IPS-18a (cell line): ENCODE results near the gene EHBP1L1.

Source experiments
- H3K27ac ChIP-seq: one replicate; pipeline ENCODE4 v1.5.1; 2013; ENCODE audit warnings: low read length
- H3K27me3 ChIP-seq: one replicate; pipeline ENCODE4 v1.6.1; 2013; ENCODE audit warnings: mild to moderate bottlenecking, low read length; ENCODE audit not compliant: control insufficient read depth, insufficient read depth
- H3K36me3 ChIP-seq: one replicate; pipeline ENCODE4 v1.6.1; 2013; ENCODE audit warnings: low read depth, low read length; ENCODE audit not compliant: control insufficient read depth
- H3K4me1 ChIP-seq: one replicate; pipeline ENCODE4 v1.6.1; 2013; ENCODE audit warnings: low read depth, low read length; ENCODE audit not compliant: control insufficient read depth
- H3K4me3 ChIP-seq: one replicate; pipeline ENCODE4 v1.5.1; 2013; ENCODE audit warnings: low read length
- H3K9ac ChIP-seq: one replicate; pipeline ENCODE4 v1.6.1; 2013; ENCODE audit warnings: mild to moderate bottlenecking, low read length, moderate library complexity
- H3K9me3 ChIP-seq: one replicate; pipeline ENCODE4 v1.6.1; 2013; ENCODE audit warnings: low read depth, low read length; ENCODE audit not compliant: control insufficient read depth

Gene EHBP1L1

DNA sequence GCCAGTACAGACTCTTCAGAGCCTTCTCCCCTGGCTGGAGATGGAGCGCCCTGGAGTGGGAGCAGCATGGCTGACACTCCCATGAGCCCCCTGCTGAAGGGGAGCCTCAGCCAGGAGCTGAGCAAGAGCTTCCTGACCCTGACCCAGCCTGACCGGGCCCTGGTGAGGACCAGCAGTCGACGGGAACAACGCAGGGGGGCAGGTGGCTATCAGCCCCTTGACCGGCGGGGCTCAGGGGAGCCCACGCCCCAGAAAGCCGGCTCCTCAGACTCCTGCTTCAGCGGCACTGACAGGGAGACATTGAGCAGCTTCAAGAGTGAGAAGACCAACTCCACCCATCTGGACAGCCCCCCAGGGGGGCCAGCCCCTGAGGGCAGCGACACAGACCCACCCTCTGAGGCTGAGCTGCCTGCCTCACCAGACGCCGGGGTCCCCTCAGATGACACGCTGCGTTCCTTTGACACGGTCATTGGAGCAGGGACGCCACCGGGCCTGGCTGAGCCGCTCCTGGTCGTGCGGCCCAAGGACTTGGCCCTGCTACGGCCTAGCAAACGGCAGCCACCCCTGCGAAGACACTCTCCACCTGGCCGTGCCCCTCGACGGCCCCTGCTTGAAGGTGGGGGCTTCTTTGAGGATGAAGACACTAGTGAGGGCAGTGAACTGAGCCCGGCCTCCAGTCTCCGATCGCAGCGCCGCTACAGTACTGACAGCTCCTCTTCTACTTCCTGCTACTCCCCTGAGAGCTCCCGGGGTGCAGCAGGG is 42.3 kb downstream of the EHBP1L1 start:
- peaks cover 35% of the 10 kb centered on the region for H3K36me3 ChIP-seq
- H3K27ac ChIP-seq, result no peak overlapping the region
- no peaks in the 10 kb centered on the region for H3K4me1 ChIP-seq
- H3K9me3 ChIP-seq, result no peaks in the 10 kb centered on the region
- H3K9ac ChIP-seq, result no peak overlapping the region
- H3K4me3 ChIP-seq, result no peak overlapping the region
- no peaks in the 10 kb centered on the region for H3K27me3 ChIP-seq

DNA sequence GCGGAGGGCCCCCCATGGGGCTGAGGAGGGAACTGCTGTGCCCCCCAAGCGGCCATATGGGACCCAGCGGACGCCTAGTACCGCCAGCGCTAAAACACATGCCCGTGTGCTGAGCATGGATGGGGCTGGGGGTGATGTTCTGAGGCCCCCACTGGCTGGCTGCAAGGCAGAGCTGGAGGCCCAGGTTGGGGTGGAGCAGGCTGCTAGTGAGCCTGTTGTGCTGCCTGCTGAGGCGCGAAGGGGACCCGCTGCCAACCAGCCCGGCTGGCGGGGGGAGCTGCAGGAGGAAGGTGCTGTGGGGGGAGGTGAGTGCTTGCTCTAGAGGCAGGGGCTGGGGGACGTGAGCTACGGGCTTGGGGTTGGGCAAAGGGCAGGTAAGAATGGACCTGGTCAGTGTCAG is 42.9 kb downstream of the EHBP1L1 start:
- H3K36me3 ChIP-seq, result peaks cover 35% of the 10 kb centered on the region
- H3K27me3 ChIP-seq, result no peaks in the 10 kb centered on the region
- H3K9me3 ChIP-seq, result no peaks in the 10 kb centered on the region
- no peak overlapping the region for H3K9ac ChIP-seq
- no peak overlapping the region for H3K27ac ChIP-seq
- no peaks in the 10 kb centered on the region for H3K4me1 ChIP-seq
- H3K4me3 ChIP-seq, result no peak overlapping the region

DNA sequence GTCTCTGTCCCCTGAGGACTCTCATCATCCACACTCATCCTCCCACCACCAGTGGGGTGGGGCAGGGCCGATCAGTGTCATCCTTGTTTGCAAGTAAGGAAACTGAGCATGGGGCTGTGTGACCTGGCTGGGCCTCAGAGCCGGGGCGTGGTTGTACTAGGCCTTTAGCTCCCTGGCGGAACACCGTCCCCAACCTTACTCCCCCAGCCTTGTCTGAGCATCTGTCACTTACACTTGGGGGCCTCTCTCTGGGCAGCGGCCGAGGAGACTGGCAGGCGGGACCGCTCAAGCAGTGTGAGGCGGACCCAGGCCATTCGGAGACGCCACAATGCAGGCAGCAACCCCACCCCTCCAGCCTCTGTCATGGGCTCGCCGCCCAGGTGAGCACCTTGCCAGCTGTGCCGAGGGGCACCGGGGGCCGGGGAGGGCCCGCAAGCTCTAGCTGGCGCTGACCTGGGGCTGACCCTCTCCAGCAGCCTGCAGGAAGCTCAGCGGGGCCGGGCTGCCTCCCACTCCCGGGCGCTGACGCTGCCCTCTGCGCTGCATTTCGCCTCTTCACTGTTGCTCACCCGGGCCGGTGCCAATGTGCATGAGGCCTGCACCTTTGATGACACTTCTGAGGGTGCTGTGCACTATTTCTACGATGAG is 43.6 kb downstream of the EHBP1L1 start:
- Histone ChIP-seq H3K9ac (no peak overlapping the region), H3K9me3 (no peaks in the 10 kb centered on the region), H3K4me1 (no peaks in the 10 kb centered on the region), H3K27ac (no peak overlapping the region), H3K27me3 (no peaks in the 10 kb centered on the region), H3K36me3 (peaks cover 35% of the 10 kb centered on the region), H3K4me3 (no peak overlapping the region)

DNA sequence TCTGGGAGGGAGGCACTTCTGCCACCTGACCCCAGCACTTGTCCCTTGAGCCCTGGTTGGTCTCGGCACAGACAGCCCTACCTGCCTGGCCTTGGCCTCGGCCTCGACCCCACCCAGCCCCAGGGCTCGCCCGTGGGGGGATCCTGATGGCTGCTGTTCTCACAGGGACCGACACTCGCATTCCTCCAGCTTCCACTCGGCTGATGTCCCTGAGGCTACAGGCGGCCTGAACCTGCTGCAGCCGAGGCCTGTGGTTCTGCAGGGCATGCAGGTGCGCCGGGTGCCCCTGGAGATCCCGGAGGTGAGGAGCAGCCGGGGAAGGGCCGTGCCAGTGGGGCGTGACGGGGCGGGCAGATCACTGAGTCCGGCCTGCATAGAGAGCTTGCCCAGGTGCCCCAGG is 44.8 kb downstream of the EHBP1L1 start:
- peaks cover 41% of the 10 kb centered on the region for H3K36me3 ChIP-seq
- H3K4me1 ChIP-seq, result no peaks in the 10 kb centered on the region
- no peak overlapping the region for H3K4me3 ChIP-seq
- H3K9me3 ChIP-seq, result no peaks in the 10 kb centered on the region
- no peaks in the 10 kb centered on the region for H3K27me3 ChIP-seq
- H3K27ac ChIP-seq, result no peak overlapping the region
- no peak overlapping the region for H3K9ac ChIP-seq

DNA sequence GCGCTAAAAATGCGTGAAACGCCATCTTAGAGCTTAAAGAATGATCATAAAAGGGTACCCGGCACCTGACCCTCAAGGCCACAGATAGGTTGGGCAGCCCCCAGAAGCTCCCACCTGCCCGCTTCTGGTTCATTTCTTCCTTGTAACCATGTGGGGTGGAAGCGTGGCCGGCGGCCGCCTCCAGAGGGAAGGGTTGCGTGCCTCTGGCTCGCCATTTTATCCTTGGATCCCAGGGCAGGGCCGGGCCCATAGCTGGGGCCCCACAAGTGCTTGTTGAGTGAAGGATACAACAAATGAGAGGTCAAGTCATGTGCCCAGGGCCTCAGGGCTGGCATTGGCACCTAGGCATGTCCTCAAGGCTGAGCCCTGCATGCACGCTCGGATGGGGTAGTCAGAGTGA is 45.6 kb downstream of the EHBP1L1 start:
- Histone ChIP-seq H3K9ac (no peak overlapping the region), H3K27me3 (no peaks in the 10 kb centered on the region), H3K36me3 (peaks cover 49% of the 10 kb centered on the region), H3K27ac (no peak overlapping the region), H3K9me3 (no peaks in the 10 kb centered on the region), H3K4me1 (no peaks in the 10 kb centered on the region), H3K4me3 (no peak overlapping the region)

DNA sequence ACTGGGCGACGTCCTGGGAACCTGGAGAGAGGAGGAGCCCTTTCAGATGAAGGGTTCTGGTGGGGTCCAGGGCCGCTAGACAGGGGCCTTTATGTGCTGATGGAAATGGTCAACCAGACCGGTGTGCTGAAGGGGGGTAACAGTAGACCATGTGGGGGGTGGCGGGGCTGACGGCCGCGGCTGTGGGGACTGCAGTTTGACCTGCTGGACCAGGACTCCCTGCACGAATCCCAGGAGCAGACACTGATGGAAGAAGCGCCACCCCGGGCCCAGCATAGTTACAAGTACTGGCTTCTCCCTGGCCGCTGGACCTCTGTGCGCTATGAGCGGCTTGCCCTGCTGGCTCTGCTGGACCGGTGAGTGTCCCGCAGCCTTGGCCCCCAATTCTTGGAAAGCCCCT is 46.2 kb downstream of the EHBP1L1 start:
- Histone ChIP-seq H3K27me3 (no peaks in the 10 kb centered on the region), H3K36me3 (peaks cover 54% of the 10 kb centered on the region), H3K27ac (no peak overlapping the region), H3K4me1 (no peaks in the 10 kb centered on the region), H3K4me3 (no peak overlapping the region), H3K9me3 (no peaks in the 10 kb centered on the region), H3K9ac (no peak overlapping the region)

DNA sequence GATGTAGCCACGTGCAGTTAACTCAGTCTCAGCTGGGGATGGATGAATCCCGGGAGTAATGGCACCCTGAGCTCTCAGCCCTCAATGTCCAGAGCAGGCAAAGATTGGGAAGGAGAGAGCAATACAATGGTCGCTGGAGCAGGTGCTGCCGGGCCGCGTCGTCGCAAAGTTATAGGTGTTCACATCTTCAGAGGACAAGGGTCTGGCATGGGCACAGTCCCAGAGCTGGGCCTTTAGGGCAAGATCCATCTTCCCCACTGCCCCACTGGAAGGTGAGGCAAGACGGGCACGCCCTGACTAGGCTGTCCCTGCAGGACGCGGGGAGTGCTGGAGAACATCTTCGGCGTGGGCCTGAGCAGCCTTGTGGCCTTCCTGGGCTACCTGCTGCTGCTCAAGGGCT is 47.3 kb downstream of the EHBP1L1 start:
- peaks cover 57% of the 10 kb centered on the region for H3K36me3 ChIP-seq

DNA sequence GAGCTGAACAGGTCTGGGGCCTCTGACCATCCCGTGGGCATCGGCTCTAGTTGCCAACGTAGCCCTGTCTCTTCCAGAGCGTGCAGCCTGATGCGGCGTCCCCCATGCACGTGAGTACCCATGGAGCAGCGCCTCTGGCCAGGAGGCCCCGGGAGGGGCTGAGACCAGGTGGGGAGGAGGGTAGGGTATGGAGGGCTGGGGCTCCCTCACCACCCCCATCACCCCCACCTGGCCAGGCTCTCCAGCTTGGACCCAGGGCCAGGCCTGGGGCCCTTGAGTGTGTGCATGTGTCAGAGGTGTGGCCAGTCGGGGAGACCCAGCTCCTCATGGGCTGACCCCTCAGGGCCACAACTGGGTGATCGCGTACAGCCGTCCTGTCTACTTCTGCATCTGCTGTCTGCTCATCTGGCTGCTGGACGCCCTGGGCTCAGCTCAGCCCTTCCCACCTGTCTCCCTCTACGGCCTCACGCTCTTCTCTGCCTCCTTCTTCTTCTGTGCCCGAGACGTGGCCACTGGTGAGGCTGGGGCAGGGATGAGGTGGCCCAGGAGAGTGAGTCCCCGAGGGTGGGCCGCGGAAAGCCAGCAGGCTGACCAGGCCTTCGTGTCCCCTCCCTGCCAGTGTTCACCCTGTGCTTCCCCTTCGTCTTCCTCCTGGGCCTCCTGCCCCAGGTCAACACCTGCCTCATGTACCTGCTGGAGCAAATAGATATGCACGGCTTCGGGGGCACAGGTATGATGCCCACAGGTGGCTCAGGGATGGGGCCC is 48.2 kb downstream of the EHBP1L1 start:
- H3K9ac ChIP-seq, result no peak overlapping the region
- no peaks in the 10 kb centered on the region for H3K4me1 ChIP-seq
- no peaks in the 10 kb centered on the region for H3K9me3 ChIP-seq
- peaks cover 54% of the 10 kb centered on the region for H3K36me3 ChIP-seq
- no peak overlapping the region for H3K27ac ChIP-seq
- H3K4me3 ChIP-seq, result no peak overlapping the region
- H3K27me3 ChIP-seq, result no peaks in the 10 kb centered on the region

More for the DNA sequence above, 47.3 kb downstream of the EHBP1L1 start:
- H3K4me3 ChIP-seq, result no peak overlapping the region
- H3K27me3 ChIP-seq, result no peaks in the 10 kb centered on the region
- no peaks in the 10 kb centered on the region for H3K4me1 ChIP-seq
- H3K9me3 ChIP-seq, result no peaks in the 10 kb centered on the region
- no peak overlapping the region for H3K27ac ChIP-seq
- H3K9ac ChIP-seq, result no peak overlapping the region

DNA sequence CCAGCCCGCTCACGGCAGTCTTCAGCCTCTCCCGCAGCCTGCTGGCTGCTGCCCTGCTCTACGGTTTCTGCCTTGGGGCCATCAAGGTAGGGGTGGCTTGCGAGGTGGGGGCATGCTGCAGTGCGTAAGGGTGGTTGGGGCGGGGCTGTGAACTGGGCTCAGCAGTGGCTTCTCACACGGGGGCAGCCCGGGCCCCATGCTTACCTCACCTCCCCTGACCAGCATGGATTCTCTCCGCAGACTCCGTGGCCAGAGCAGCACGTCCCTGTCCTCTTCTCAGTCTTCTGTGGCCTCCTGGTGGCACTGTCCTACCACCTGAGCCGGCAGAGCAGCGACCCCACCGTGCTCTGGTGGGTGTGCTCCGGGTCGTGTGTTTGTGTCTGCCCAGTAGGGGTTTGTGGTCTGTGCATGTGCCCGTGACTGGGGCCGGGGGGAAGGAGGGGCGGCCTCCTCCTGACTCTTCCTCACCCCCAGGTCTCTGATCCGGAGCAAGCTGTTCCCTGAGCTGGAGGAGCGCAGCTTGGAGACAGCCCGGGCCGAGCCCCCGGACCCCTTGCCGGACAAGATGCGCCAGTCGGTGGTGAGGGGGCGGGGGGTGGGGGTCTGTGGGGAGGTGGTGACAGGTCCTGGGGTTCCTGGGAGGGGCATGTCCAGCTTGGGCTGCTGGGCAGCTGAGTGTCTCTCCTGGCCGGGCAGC is 49.2 kb downstream of the EHBP1L1 start:
- Histone ChIP-seq H3K36me3 (peaks cover 56% of the 10 kb centered on the region), H3K27me3 (no peaks in the 10 kb centered on the region), H3K4me3 (no peak overlapping the region), H3K4me1 (no peaks in the 10 kb centered on the region), H3K27ac (no peak overlapping the region), H3K9ac (no peak overlapping the region), H3K9me3 (no peaks in the 10 kb centered on the region)

DNA sequence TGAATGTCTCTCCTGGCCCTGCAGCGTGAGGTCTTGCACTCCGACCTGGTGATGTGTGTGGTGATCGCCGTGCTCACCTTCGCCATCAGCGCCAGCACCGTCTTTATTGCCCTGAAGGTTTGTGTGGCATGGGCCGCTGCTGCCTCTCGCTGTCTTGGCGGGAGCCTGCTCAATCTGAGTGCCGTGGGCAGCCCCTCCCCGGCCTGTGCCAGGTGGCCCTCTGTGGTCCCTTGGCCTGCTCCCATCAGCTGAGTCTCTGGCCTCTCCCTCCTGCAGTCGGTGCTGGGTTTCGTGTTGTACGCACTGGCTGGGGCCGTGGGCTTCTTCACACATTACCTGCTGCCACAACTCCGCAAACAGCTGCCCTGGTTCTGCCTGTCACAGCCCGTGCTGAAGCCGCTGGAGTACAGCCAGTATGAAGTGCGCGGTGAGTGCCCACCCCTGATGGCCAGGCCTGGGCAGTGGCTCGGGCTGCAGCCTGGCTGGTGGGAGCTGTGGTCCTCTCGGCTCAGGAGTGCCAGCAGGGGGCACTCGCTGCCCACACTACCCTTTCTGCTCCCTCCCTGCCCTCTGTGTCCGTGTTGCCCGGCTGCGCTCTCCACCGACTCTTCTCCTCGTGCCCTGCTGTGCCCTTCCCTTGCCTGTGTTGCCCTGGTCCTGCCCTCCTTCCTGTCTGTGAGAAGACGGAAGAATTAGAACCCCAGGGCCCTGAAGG is 49.9 kb downstream of the EHBP1L1 start:
- Histone ChIP-seq H3K9me3 (no peaks in the 10 kb centered on the region), H3K27me3 (no peaks in the 10 kb centered on the region), H3K9ac (no peak overlapping the region), H3K4me1 (no peaks in the 10 kb centered on the region), H3K36me3 (peaks cover 57% of the 10 kb centered on the region), H3K27ac (no peak overlapping the region), H3K4me3 (no peak overlapping the region)

DNA sequence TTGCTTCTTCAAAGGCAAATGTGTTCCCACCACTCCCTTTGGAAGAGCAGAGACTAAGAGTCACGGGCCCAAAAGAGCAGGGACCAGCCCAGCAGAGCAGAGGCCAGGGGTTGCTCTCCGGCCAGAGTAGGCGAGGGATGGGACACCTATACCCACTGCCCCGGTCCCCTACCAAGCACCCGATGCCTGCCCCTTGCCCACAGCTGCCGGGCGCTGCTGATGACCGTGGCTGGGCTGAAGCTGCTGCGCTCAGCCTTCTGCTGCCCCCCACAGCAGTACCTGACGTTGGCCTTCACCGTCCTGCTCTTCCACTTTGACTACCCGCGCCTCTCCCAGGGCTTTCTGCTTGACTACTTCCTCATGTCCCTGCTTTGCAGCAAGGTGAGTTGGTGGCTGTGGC is 51.3 kb downstream of the EHBP1L1 start:
- H3K9me3 ChIP-seq, result no peaks in the 10 kb centered on the region
- no peak overlapping the region for H3K9ac ChIP-seq
- peaks cover 57% of the 10 kb centered on the region for H3K36me3 ChIP-seq
- no peaks in the 10 kb centered on the region for H3K27me3 ChIP-seq
- H3K4me3 ChIP-seq, result no peak overlapping the region
- H3K27ac ChIP-seq, result no peak overlapping the region
- H3K4me1 ChIP-seq, result no peaks in the 10 kb centered on the region
